NB4 (cell line): ENCODE results near the gene SAMD5.

Experiments used
- DNase-seq: peaks from one replicate; pipeline ENCODE4 v3.0.0; 2010; ENCODE audit warnings: low read depth
- H3K4me3 ChIP-seq: one replicate; pipeline ENCODE4 v1.5.1; 2011; ENCODE audit warnings: mild to moderate bottlenecking, low read depth, low read length, moderate library complexity
- CTCF ChIP-seq: IDR thresholded peaks from one replicate; pipeline ENCODE4 v1.5.1; 2012; ENCODE audit warnings: low read depth, low read length
- MAX ChIP-seq: IDR thresholded peaks from 2 replicates; pipeline ENCODE4 v1.6.1; 2011; ENCODE audit warnings: low read depth, low read length
- MYC ChIP-seq: IDR thresholded peaks from 2 replicates; pipeline ENCODE4 v1.6.1; 2011; ENCODE audit warnings: low read depth, low read length
- POLR2A ChIP-seq: IDR thresholded peaks from 2 replicates; pipeline ENCODE4 v1.6.1; 2011; ENCODE audit warnings: mild to moderate bottlenecking; ENCODE audit not compliant: insufficient read length; ENCODE audit errors: extremely low read depth

The SAMD5 gene

GRCh38 chr6:147618927-147619326, 110.4 kb downstream of the SAMD5 start:
- H3K4me3 ChIP-seq, result no peak overlapping the region
- DNase-seq, result peak; percentile 14
- TF ChIP-seq MAX, result no peak
- TF ChIP-seq POLR2A, result no peak
- TF ChIP-seq MYC, result no peak
- TF ChIP-seq CTCF, result no peak
